ENCODE data around the gene POLR2L.

DNA sequence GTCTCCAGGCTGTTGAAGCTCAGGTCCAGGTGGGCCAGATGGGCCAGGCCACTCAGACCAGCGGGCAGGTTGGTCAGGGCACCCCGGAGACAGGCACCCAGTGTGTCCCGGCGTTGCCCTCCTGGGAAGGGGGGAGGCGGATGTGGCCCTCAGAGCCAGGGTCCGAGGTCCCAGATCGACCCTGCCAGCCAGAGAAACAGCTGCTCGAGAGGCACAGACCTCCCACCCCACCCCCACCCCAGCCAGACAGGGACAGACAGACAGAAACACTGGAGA, 38.9 kb downstream of the POLR2L start:
- TF ChIP-seq POLR2AphosphoS5 (IDR thresholded peaks at IDR 0.05; ENCODE audit: low read depth, low read length) (no peak), SIN3A (IDR thresholded peaks at IDR 0.05; ENCODE audit: borderline replicate concordance, insufficient read depth, low read length) (no peak), REST (IDR thresholded peaks at IDR 0.05; ENCODE audit: insufficient read depth in 1 of 2, low read depth in 2 of 2, low read length in 2 of 2) (no peak)
